ENCODE data around the gene PYGO1. TPM values are rescaled to one million over a fixed set of nuclear protein-coding genes. Genes with fewer than 3 reads are reported as not detected.

PYGO1 gene
- total RNA-seq (2011; cell fraction: chromatin; rRNA removed; ENCODE audit: low replicate concordance), result not detected in 2 replicates
- not detected in 2 replicates for total RNA-seq (2011; cell fraction: nucleolus; rRNA removed)
- not detected in 2 replicates for total RNA-seq (2011; cell fraction: nucleoplasm; rRNA removed)
- total RNA-seq (2014; rRNA removed) (not detected in 2 replicates), total RNA-seq (2014; rRNA removed; fragmentation: Illumina TruSeq; extraction: Trizol) (0.04 TPM in 1 of 2 replicates, not detected in the other), total RNA-seq (2015; rRNA removed; fragmentation: Illumina TruSeq; extraction: Trizol) (not detected in 2 replicates), total RNA-seq (2021) (0.07 TPM in 1 of 2 replicates, not detected in the other), polyA plus RNA-seq (2011; rRNA removed) (0.04 TPM in 1 of 2 replicates, not detected in the other), polyA plus RNA-seq (2014; fragmentation: Illumina TruSeq; extraction: Trizol) (not detected in 2 replicates), polyA plus RNA-seq (2014; fragmentation: Nextera tagmentation; extraction: Ambion mirVana) (under 1 TPM in 1 of 2 experiments, not detected in 1; under 0.01 TPM), polyA plus RNA-seq (2014; rRNA removed) (0.01 TPM in 1 of 2 replicates, not detected in the other), polyA minus RNA-seq (2011; rRNA and poly(A)+ RNA removed) (0.15 TPM in 1 of 2 replicates, not detected in the other), Bru-seq, nascent RNA (percentile 16 among the genes with signal in this experiment), BruChase-seq, experiment 1, labeled RNA remaining after a 2-hour chase (percentile 13 among the genes with signal in this experiment), BruChase-seq, experiment 2, labeled RNA remaining after a 6-hour chase (percentile 14 among the genes with signal in this experiment)
- not detected in 2 replicates for polyA plus RNA-seq (2011; cell fraction: cytosol; rRNA removed)
- not detected in 2 replicates for polyA plus RNA-seq (2011; cell fraction: nucleus; rRNA removed)
- 0.01 TPM in 1 of 2 replicates, not detected in the other for polyA plus RNA-seq (2012)
- polyA minus RNA-seq (2011; cell fraction: cytosol; rRNA and poly(A)+ RNA removed), result not detected in 2 replicates
- not detected in 2 replicates for polyA minus RNA-seq (2011; cell fraction: nucleus; rRNA and poly(A)+ RNA removed)
- long read RNA-seq, experiment 1, result 0 reads
- long read RNA-seq, experiment 2, result 0 reads
- long read RNA-seq, experiment 3, result 0 reads

GRCh38 chr15:55588070-55588814 lies at the start of gene PYGO1:
TSS of gene PYGO1 (minus strand) at chr15:55588345. CDS start at chr15:55587883, 462 bp downstream.
- ATAC-seq, result peak; percentile 75
- H3K36me3 ChIP-seq (ENCODE audit: control insufficient read depth, insufficient read depth, low read length), result no peaks in the 10 kb centered on the region
- no peaks in the 10 kb centered on the region for H3K79me2 ChIP-seq (ENCODE audit: control insufficient read depth, insufficient read depth, low read length)
- H3K4me3 ChIP-seq, result peak within 1 kb of the TSS; percentile 33
- H3K27ac ChIP-seq (ENCODE audit: extremely low read depth, low read depth, low read length), result no peak within 1 kb of the TSS
- no peaks in the 10 kb centered on the region for H3K9me1 ChIP-seq (ENCODE audit: control insufficient read depth, insufficient read depth, low read length)
- in situ Hi-C loops (cut with MboI) (no loop called here), intact Hi-C loops (cut with micrococcal nuclease) (no loop called here)
- peak within 1 kb of the TSS; percentile 60 for H3K4me2 ChIP-seq (ENCODE audit: insufficient read depth, low read length)
- H3K9ac ChIP-seq (ENCODE audit: insufficient read depth in 1 of 2, low read depth in 2 of 2, low read length in 2 of 2), result peak within 1 kb of the TSS in 1 of 2 experiments; percentile 20; a peak in 2 of 4 replicates
- ChIA-PET CTCF (ENCODE audit: low intra/inter-chr PET ratio) (no interaction called here), POLR2A (no interaction called here)
- peak in 1 of 2 experiments; percentile 61 for TF ChIP-seq E2F6 (IDR thresholded peaks at IDR 0.05; ENCODE audit: borderline replicate concordance in 1 of 2, extremely low read depth in 1 of 2, insufficient read depth in 1 of 2, insufficient read length in 1 of 2, low read depth in 1 of 2, low read length in 1 of 2, poor library complexity in 1 of 2, severe bottlenecking in 1 of 2)
- no peak for TF ChIP-seq ZNF263 (CRISPR knock-in tag; IDR thresholded peaks at IDR 0.05; ENCODE audit: borderline replicate concordance)
- TF ChIP-seq CXXC5 (CRISPR knock-in tag; IDR thresholded peaks at IDR 0.05), result 0 out of 2 replicates have a peak, but pooled peaks have one; percentile 14
- TF ChIP-seq REST (IDR thresholded peaks at IDR 0.05; ENCODE audit: borderline replicate concordance), result no peak
- TF ChIP-seq REST (CRISPR knock-in tag; IDR thresholded peaks at IDR 0.05; ENCODE audit: low read depth), result no peak
- no TSS peak for BruUV-seq (replicated peaks)
- no peaks in the 10 kb centered on the region for H4K20me1 ChIP-seq (replicated peaks; ENCODE audit: control insufficient read depth, insufficient read depth, low read length)
- H2AFZ ChIP-seq (ENCODE audit: low read depth, low read length), result 0 out of 2 replicates have a peak within 1 kb of the TSS, but pooled peaks have one; percentile 40
- peaks cover 4% of the 10 kb centered on the region; the same call in 1 of the 2 replicates for H3K9me3 ChIP-seq (replicated peaks; ENCODE audit: control insufficient read depth, insufficient read depth, low read depth, low read length)
- peak; percentile 29 to 40 (median 37) for DNase-seq (ENCODE audit: extremely low read depth in 1 of 4, low spot score in 3 of 4)
- peaks cover 0 to 9% of the 10 kb centered on the region in 2 experiments; a peak in 2 of 5 replicates for H3K4me1 ChIP-seq (replicated peaks in 1 of 2; ENCODE audit: control insufficient read depth in 2 of 2, insufficient read depth in 2 of 2, low read length in 2 of 2)
- WGBS (ENCODE audit: insufficient coverage, low coverage, missing lambda C conversion rate), result 84% methylated on average over 6 of the region's 107 CpGs
- peaks cover 12% of the 10 kb centered on the region in 2 experiments; a peak in 4 of 5 replicates for H3K27me3 ChIP-seq (ENCODE audit: control insufficient read depth in 2 of 2, insufficient read depth in 2 of 2, low read length in 2 of 2)
- no peak for FAIRE-seq
